MM.1S (cell line): ENCODE measurements around the gene CADM2.

Experiments used
- CTCF ChIP-seq: fragments of 300-600 bp; sonication (generic); IDR thresholded peaks from 2 replicates; pipeline ENCODE4 v1.5.1; 2016; ENCODE audit warnings: antibody characterized with exemption, low read length, mixed read lengths
- EZH2 ChIP-seq: fragments of 300-600 bp; sonication (generic); optimal IDR thresholded peaks from 2 replicates; pipeline ENCODE3; 2017; ENCODE audit warnings: low read depth, mild to moderate bottlenecking, antibody characterized with exemption, low read length, mixed read lengths

GRCh38 chr3:85171976-85172375 lies 213.2 kb downstream of the CADM2 start:
- TF ChIP-seq CTCF (peak; percentile 26), EZH2 (no peak)
